ENCODE data around the gene OIP5.
"Not testable (repeated sequence)": the region's sequence is repeated elsewhere in the genome, so short reads cannot be mapped to it uniquely, and the experiment has no call there.

Gene OIP5

DNA sequence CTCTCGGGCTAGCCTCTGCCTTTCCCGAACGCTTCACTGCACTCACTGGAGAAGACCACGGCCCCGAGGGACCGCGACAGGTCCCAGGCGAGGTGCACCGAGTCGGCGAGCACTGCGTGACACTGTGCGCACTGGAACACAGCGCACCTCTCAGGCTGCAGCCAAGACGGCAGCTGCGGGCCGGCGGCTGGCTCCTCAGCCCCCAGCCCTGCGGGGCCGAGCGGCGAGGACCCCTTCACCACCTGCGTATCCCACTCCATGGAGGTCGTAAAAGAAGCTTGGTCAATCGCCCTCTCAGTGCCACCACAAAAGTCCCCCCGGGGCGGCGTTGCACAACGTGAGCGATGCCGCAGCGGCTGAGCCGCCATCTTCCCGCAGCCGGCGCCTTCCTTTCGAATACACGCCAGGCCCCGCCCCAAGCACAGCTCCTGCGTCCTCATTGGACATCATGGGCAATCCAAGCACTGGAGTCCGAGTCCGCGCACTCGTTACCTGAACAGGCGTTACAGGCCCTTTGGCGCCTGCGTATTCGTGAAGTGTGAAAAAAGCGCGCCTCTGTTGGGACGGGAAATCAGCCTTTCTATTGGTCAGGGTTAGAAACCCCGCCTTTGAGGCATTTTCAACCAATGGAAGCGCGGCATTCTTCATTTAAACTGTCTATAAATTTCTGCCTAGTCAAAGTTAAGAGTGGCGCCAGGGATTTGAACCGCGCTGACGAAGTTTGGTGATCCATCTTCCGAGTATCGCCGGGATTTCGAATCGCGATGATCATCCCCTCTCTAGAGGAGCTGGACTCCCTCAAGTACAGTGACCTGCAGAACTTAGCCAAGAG is at the start of gene OIP5, which contains the start of gene NUSAP1:
OIP5 (minus strand) TSS at position 398 of the 832 bp plus-strand sequence; CDS start at position 368, 30 bp downstream.
NUSAP1 (plus strand) TSS at position 688 of the 832 bp plus-strand sequence; CDS start at position 765, 77 bp downstream.
- DNase-seq = peak; percentile 60 to 97 (median 92)

DNA sequence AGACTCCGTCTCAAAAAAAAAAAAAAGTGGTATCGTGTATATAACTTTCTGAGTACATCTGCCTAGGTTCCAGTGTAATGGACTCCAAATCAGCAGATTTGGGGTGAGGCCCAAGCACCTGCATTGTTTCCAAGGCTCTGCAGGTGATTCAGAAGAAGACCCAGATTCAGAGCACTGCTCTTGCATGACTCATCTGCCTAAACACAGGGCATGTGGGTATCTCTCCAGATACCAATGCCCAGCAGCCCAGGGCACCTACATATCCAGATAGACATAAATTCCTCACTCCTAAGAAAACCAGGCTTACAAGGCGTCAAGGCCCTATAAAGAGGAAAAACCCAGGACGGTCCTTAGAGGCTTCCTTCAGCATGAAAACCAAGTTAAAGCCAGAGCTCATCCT is 45.6 kb upstream of the OIP5 start:
- DNase-seq = no peak

DNA sequence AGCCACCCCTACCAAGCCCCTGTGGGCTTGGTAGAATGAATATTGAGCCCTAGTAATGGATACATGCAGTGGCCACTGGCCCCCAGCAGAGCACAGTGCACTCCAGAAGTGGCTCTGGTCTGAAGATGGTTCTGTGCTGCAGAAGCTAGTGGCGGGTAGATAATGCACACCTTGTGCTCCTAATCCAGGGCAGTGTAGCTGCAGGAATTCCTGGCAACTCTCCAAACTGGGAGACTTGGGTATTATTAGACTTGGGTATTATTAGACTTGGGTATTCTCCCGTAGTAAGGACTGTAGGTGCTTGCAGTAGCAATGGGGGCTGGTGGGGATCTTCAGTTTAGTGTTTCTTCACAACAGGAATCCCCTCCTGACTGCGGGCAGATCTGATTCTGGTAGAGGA is 35.0 kb upstream of the OIP5 start:
- no peak for DNase-seq

DNA sequence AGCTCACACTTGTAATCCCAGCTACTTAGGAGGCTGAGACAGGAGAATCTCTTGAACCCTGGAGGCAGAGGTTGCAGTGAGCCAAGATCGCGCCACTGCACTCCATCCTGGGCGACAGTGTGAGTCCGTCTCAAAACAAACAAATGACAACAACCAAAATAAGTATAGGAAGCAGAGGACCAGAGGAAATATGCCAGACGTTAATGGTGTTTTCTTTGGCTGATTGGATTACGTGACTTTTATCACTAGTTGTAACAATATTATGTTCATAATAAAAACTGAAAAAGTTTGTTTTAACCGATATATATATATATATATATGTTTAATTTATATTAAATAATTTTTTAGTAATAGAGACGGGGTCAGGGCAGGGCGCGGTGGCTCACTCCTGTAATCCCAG is 22.0 kb upstream of the OIP5 start:
- DNase-seq = no peak

DNA sequence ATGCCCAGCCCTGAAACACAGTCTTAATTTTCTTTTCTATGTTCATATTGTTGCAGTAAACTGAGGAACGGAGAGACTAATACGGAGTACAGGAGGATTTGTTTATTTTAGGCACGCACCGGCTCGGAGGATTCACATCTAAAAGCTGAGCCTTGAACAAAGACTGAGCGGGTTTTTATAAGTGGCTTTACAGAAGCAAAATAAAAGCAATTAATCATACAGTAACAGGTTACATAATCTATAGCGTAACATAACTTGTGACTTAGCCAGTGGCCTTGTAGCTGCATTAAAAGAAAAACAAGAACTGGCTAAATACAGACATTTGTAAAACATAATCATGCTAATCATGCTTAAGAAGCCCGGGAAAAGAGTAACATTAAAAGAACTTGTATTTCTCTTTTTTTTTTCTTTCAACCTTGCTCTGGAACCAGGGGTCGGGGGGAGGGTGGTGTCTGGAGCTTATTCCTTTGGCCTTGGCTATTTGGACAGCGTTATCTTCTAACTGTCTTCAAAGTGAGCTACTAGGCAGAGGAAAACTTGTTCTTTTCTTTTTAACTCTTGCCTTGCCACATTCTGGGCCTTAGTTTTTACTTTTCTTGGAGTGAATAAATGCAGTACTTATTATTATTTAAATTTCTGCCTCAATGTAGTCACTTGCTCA is 17.8 kb upstream of the OIP5 start:
- no peak for DNase-seq

DNA sequence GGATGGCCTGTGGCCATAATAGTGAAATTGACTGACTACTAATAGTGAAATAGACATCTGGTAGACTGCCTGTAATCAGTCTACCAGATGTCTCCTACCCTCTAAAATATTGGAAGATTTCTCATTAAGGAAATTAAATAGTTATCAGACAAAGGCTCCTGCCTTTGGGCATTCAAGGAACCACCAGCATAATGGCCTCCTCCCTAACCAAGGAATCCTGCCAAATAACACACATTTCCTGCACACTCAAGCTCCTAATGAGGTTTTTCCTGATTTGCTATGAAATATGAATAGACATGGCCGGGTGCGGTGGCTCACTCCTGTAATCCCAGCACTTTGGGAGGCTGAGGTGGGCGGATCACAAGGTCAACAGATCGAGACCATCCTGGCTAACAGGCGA is 14.8 kb upstream of the OIP5 start:
- DNase-seq = no peak

DNA sequence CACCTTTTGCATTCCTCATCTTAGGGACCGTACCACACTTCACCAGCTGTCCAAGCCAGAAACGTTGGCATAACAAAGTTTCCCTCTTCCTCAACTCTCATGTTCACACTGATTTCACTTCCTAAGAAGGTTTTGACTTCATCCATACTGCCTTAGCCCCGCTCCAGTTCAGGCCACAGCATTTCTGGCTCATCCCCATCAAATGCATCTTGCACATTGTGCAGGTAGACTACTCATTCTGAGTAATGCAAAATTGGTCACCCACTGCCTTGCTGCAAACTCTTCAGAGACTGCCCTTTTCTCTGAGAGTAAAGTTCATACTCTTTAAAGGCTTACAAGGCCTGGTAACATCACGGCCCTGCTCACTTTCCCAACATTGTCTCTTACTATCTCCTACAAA is 9.1 kb upstream of the OIP5 start:
- DNase-seq = no peak

DNA sequence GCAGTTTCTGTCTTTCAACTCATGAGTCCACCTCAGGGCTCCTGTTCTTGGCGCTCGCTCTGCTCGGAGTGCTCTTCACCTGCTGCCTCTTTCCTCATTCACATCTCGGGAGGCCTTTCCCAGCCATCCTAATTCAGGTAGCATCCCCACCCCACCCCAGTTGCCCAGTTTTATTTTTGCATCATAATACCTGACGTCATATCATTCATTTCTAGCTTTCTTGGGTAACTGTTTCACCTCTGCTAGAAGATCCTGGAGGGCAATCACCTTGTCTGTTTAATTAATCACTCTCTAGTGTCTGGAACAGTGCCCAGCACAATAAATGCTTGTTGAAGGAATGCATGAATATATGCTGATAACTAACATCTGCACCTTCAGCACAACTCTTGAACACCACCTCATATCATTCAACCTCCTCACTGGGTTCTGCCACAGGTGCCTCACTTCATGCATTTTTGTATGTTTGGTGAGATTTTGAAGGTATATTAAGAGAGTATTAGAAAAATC is 7.9 kb upstream of the OIP5 start:
- no peak for DNase-seq

DNA sequence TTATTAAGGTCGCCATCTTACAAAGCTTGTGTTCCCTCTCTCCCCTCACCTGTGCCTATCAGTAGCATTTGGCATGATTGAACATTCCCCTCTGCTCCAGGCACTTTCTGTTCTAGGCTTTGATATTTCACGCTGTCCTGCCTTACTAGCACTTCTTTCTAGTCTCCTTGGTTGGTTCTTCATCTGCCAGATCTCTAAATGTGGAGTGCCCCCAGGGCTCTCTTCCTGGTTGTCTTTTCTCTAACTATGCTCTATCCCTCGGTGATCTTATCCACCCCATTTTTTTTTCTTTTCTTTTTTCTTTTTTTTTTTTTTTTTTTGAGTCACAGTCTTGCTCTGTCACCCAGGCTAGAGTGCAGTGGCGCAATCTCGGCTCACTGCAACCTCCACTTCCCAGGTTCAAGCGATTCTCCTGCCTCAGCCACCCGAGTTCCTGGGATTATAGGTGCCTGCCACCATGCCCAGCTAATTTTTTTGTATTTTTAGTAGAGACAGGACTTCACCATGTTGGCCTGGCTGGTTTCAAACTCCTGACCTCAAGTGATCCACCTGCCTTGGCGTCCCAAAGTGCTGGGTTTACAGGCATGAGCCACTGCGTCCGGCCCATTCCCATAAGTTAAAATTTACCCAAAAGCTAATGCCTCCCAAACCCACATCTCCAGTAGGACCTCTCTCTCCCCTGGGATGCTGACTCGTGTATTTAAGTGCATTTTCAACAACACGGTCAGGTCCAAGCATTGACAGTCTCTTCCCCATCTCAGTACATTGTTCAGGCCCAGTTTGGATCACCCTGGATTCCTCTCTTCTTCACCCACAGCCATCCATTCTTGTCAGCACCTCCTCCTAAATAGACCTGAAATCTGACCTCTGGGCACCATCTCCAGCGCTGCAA is 5.5 kb upstream of the OIP5 start:
- no peak for DNase-seq

DNA sequence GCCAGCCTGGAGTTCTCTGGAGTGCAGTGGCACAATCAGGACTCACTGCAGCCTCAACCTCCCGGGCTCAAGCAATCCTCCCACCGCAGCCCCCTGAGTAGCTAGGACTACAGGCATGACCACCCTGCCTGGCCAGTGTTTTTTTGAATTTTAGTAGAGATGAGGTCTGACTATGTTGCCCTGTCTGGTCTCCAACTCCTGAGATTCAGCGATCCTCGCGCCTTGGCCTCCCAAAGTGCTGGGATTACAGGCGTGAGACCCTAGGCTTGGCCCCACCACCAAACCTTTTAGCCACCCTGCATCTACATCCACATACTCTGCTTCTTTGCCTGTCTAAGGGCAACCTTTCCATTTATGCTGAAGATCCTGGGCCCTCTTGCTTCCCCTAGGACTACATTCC is 4.7 kb upstream of the OIP5 start:
- DNase-seq = no peak

DNA sequence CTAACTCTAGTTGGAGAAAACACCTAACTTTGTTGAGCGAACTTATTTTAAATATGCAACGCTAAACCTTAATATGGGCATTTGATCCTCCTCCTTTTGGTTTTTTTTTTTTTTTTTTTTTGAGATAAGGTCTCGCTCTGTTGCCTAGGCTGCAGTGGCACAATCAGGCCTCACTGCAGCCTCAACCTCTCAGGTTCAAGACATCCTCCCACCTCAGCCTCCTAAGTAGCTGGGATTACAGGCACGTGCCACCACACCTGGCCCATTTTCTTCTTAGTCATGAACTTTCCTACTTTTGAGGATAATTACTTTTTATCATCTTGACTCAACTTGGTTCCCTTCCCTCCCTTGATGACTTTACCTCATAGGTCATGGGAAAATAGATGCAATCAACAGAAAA is 4.2 kb upstream of the OIP5 start:
- no peak for DNase-seq

DNA sequence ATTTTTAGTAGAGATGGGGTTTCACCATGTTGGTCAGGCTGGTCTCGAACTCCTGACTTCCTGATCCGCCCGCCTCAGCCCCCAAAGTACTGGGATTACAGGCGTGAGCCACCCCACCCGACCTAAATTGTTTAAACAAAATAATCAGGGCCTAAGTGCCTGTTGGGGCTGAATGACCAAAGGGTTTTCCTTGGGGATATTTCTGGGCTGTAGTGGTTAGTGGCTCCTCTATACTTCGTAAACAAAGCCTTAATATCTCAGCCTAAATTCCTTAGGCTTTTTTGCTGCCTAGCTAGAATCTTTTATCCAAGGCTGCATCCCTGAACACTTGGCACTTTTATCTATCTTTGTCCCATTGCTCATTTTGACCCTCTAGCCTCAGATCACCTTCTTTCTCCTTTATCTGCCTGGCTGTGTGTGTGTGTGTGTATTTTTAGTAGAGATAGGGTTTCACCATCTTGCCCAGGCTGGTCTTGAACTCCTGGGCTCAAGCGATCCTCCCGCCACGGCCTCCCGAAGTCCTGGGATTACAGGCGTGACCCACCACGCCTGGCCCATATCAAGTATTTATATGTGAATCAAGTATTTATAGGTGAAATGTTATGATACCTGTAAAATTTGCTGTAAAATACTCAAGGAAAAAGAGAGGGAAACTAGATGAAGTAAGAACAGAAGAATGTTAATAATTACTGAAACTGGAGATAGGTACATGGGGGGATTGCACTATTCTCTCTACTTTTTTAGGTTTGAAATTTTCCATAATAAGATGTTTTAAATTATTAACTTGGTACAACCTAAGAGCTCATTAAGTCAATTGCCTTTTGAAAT is 2.1 kb upstream of the OIP5 start:
- DNase-seq = no peak

DNA sequence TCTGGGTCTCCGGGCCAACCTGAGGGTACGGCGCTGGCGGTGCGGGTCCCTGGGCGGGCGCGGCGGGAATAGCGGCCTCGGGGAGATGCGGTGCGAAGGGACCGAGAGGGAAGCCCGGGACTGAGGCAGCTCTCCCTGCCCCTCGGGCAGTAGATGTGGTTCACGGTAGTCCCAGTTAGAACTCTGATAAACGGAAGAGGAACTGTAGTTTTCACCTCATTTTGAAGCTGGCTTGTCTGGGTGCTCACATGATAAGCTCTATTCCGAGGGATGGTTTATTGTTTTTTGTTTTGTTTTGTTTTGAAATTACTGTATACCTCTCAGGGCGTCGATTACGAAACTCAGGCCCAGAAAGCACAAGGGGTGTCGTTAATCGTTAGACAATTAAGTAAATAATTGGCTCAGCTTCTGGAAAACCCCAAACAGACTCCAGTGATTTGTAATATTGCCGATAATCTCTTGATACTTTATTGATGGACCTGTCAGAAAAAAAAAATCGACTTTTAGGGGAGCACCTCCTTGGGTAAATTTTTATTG is 703 bp upstream of the OIP5 start:
- peak in 2 of 58 donors; percentile 35 to 38 for DNase-seq

DNA sequence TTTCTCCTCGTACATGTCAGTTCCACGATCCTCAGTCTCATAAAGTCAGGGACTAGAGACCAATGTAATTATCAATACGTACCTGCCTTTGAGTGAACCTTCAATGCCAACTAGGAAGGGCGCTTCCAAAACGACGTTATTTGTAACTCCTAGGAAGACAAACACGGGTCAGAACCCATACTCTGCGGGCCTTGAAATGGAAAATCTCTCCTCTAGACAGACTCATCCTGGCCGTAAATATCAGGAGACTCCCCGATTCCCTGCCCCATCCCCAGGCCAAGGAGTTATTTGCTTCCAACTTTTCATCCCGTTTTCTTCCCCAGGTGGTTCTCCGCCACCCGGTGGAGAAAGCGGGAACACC is 578 bp downstream of the OIP5 start:
- DNase-seq = peak in 3 of 58 donors; percentile 13 to 29 (median 17)

DNA sequence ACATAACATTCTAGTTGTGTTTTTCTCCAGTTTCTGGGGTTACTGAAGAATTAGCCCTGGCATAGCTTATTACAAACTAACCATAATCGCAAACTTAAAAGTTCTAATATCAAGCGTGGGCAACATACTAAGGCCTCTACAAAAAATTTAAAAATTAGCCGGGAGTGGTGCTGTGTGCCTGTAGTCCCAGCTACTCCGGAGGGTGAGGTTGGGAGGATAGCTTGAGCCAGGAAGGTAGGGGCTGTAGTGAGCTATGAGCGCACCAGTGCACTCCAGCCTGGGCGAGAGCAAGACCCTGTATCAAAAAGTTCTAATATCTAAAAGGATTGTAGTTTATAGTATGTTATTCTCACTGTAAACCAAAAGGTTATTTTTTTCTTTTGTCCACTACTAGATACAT is 1.1 kb downstream of the OIP5 start:
- no peak for DNase-seq

DNA sequence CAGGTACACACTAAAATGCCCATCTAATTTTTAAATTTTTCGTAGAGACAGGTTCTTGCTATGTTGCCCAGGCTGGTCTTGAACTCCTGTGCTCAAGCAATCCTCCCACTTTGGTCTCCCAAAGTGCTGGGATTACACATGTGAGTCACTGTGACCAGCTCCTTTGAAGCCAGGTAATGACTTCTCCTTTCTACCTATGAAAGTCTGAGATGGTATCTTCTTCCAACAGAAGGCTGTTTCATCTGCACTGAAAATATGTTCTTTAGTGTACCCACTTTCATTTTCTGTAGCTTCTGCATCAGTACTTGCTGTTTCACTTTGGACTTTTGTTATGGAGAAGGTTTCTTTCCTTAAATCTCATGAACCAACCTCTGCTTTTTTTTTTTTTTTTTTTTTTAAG is 8.8 kb downstream of the OIP5 start:
- no peak for DNase-seq

DNA sequence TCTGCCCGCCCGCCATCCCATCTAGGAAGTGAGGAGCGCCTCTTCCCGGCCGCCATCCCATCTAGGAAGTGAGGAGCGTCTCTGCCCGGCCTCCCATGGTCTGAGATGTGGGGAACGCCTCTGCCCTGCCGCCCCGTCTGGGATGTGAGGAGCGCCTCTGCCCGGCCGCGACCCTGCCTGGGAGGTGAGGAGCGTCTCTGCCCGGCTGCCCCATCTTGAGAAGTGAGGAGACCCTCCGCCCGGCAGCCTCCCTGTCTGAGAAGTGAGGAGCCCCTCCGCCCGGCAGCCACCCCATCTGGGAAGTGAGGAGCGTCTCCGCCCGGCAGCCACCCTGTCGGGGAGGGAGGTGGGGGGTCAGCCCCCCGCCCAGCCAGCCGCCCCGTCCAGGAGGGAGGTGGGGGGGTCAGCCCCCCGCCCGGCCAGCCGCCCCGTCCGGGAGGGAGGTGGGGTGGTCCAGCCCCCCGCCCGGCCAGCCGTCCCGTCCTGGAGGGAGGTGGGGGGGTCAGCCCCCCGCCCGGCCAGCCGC is 11.5 kb downstream of the OIP5 start:
- not testable (repeated sequence) for DNase-seq

DNA sequence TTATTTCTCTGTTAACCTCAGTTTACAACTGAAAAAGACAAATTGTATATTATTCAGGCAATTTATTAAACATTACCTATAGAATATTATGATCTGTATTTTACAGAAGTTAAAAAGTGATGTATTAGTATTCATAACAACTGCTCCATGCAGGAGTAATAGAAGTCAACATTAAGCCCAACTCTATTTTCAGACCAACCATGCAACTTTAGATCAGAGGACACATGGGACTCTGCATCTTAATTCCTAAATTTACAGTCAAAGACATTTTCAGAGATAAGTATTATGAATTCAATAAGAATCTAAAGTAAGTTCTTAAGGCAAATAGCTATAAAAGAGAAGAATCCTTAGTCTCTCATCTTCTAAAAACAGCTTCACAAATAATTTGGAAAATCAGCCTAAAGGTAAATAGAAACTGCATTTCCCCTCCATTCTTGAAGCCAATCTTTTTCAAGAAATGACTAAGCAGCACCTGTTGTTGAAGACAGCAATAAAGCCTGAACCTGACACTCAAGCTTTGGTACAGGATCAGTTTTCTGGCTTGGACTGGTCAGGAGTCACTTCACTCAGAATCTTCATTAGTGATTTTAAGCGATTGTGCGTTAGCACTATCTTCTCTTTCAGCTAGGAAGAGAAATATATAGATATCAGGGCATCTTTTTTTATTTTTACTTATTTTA is 23.0 kb downstream of the OIP5 start:
- DNase-seq = no peak

DNA sequence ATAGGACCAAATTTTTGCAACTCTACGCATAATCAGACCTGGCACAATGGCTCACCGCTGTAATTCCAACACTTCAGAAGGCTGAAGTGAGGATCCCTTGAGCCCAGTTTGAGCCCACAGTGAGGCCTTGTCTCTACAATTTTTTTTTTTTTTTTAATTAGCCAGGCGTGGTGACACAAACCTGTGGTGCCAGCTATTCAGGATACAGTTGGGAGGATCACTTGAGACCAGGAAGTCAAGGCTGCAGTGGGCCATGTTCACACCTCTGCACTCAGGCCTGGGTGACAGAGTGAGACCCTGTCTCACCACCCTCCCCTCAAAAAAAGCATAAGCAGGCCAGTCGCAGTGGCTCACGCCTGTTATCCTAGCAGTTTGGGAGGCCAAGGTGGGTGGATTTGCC is 24.7 kb downstream of the OIP5 start:
- no peak for DNase-seq
